Prostate gland (tissue), 2 donors: ENCODE results near the gene RPS23.

Source experiments
- POLR2A ChIP-seq: fragments of 450-650 bp; IDR thresholded peaks from one replicate; pipeline ENCODE4 v1.6.1; 2016; ENCODE audit warnings: antibody characterized with exemption, mild to moderate bottlenecking
- TF ChIP-seq, protein P1 (sequence below), 4 experiments: fragments of 200-600 bp in 2 of 4; fragments of 450-650 bp in 2 of 4; sonication (generic) in 2 of 4; IDR thresholded peaks; 1 replicate in 3 of 4; 2 replicates in 1 of 4; pipeline ENCODE4 v1.5.1; 2016 to 2019; ENCODE audit warnings: antibody characterized with exemption in 4 of 4, mild to moderate bottlenecking in 2 of 4, moderate library complexity in 2 of 4

DNA sequence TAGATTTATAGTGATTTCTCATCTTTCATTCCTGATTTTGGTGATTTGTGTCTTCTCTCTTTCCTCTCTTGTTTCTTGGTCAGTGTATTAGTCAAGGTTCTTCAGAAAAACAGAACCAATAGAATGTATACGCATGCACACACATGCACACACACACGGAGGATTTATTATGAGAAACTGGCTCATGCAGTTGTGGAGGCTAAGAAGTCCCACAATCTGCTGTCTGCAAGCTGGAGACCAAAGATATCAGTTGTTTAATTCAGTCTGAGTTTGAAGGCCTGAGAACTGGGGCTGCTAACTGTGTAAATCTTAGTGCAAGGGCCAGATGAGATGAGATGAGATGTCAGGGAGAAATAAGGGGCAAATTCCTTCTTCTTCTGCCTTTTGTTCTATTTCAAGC lies 5.7 kb upstream of the RPS23 start:
- TF ChIP-seq POLR2A: no peak
- TF ChIP-seq, protein P1, sequence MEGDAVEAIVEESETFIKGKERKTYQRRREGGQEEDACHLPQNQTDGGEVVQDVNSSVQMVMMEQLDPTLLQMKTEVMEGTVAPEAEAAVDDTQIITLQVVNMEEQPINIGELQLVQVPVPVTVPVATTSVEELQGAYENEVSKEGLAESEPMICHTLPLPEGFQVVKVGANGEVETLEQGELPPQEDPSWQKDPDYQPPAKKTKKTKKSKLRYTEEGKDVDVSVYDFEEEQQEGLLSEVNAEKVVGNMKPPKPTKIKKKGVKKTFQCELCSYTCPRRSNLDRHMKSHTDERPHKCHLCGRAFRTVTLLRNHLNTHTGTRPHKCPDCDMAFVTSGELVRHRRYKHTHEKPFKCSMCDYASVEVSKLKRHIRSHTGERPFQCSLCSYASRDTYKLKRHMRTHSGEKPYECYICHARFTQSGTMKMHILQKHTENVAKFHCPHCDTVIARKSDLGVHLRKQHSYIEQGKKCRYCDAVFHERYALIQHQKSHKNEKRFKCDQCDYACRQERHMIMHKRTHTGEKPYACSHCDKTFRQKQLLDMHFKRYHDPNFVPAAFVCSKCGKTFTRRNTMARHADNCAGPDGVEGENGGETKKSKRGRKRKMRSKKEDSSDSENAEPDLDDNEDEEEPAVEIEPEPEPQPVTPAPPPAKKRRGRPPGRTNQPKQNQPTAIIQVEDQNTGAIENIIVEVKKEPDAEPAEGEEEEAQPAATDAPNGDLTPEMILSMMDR (IDR thresholded peaks at IDR 0.05): no peak
